ENCODE measurements around the gene TDG. TPM values are rescaled to one million over a fixed set of nuclear protein-coding genes. Genes with fewer than 3 reads are reported as not detected.

Gene TDG
- 29.0 and 45.8 TPM in 2 replicates for total RNA-seq

- peak within 1 kb of the TSS; percentile 98 for H3K4me3 ChIP-seq (ENCODE audit: low read depth, low read length)
- DNase-seq (ENCODE audit: low read depth), result peak; percentile 99
- TF ChIP-seq CTCF (IDR thresholded peaks at IDR 0.05; ENCODE audit: insufficient read depth, low read depth, low read length), result peak; percentile 7
These were observed at the start of gene TDG for GRCh38 chr12:103965590-103966504. Gene TDG, plus strand, starts transcription at chr12:103965872. Its CDS starts 166 bp downstream, at chr12:103966038.

GRCh38 chr12:103917873-103918272 lies 47.8 kb upstream of the TDG start:
- no peak for TF ChIP-seq CTCF (IDR thresholded peaks at IDR 0.05; ENCODE audit: insufficient read depth, low read depth, low read length)
- DNase-seq (ENCODE audit: low read depth), result no peak
- no peak overlapping the region for H3K4me3 ChIP-seq (ENCODE audit: low read depth, low read length)

- TF ChIP-seq CTCF (IDR thresholded peaks at IDR 0.05; ENCODE audit: insufficient read depth, low read depth, low read length), result no peak
- H3K4me3 ChIP-seq (ENCODE audit: low read depth, low read length), result no peak overlapping the region
- peak; percentile 60 for DNase-seq (ENCODE audit: low read depth)
These were observed 40.7 kb upstream of the TDG start for GRCh38 chr12:103924761-103925641.

GRCh38 chr12:103928682-103929045 lies 37.0 kb upstream of the TDG start:
- TF ChIP-seq CTCF (IDR thresholded peaks at IDR 0.05; ENCODE audit: insufficient read depth, low read depth, low read length), result no peak
- DNase-seq (ENCODE audit: low read depth), result no peak

GRCh38 chr12:103929046-103929783 lies 36.5 kb upstream of the TDG start:
- H3K4me3 ChIP-seq (ENCODE audit: low read depth, low read length), result peak overlapping the region; percentile 71
- DNase-seq (ENCODE audit: low read depth), result peak; percentile 92
- TF ChIP-seq CTCF (IDR thresholded peaks at IDR 0.05; ENCODE audit: insufficient read depth, low read depth, low read length), result no peak

More at GRCh38 chr12:103928682-103929045, 37.0 kb upstream of the TDG start:
- peak overlapping the region; percentile 71 for H3K4me3 ChIP-seq (ENCODE audit: low read depth, low read length)

- TF ChIP-seq CTCF (IDR thresholded peaks at IDR 0.05; ENCODE audit: insufficient read depth, low read depth, low read length), result no peak
- H3K4me3 ChIP-seq (ENCODE audit: low read depth, low read length), result peak overlapping the region; percentile 71
- no peak for DNase-seq (ENCODE audit: low read depth)
These were observed 36.0 kb upstream of the TDG start for GRCh38 chr12:103929784-103930033.

Measured in fibroblast of villous mesenchyme (primary cell).